GM18505 (cell line): ENCODE results near the gene ATG3.
A peak's percentile ranks its signal among the peaks of the same experiment; 100 is the strongest.
"Not testable (repeated sequence)": the region's sequence is repeated elsewhere in the genome, so short reads cannot be mapped to it uniquely, and the experiment has no call there.

Experiments
- ATAC-seq: cut with Tn5 transposase; IDR thresholded peaks from one replicate; pipeline ENCODE4 v1.9.1; 2021; ENCODE audit not compliant: unreplicated experiment
- POLR2A ChIP-seq: IDR thresholded peaks from 4 replicates; pipeline ENCODE4 v1.6.1; 2011; ENCODE audit warnings: borderline replicate concordance; ENCODE audit not compliant: insufficient read depth, insufficient read length; ENCODE audit errors: extremely low read depth

The ATG3 gene

DNA sequence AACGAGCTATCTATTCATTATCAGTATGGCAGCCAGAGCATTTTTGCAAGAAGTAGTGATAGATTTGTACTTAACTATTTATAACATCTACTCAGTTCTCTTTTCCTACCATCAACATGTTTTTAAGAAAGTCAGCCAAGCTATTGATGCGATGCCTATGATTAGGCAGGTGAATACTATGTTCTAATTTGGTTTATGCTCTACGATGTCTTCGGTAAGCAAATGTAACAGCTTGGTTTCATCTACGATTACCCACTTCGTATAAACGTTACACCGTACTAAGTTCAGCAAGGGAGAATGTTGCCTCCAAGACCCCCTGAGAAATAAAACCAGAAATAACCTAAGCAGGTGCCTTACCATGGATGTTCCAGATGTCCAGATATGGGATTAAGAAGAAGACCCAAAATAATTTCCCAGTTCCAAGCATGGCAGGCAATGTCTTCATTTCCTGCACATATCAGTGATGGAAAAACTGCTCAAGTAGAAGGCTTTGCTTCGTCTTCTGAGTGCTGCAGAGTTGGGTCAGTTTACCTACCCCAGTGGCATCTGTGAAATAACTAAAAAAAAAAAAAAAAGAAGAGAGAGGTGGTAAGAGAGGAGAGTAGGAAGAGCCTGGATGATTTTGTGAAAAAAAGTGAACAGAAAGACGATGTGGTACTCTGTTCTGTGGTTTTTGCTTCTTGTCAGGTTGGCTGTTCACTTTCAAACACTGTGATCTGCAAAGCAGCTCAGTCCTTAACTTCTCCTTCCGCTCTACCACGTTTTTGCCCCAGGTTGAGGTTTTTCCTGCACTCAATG lies 62.6 kb downstream of the ATG3 start, which contains the start of gene BTLA:
BTLA (minus strand) TSS at position 559 of the 798 bp plus-strand sequence; CDS start at position 445, 114 bp downstream.
- peak; percentile 59 for ATAC-seq
- peak; percentile 58 for TF ChIP-seq POLR2A

DNA sequence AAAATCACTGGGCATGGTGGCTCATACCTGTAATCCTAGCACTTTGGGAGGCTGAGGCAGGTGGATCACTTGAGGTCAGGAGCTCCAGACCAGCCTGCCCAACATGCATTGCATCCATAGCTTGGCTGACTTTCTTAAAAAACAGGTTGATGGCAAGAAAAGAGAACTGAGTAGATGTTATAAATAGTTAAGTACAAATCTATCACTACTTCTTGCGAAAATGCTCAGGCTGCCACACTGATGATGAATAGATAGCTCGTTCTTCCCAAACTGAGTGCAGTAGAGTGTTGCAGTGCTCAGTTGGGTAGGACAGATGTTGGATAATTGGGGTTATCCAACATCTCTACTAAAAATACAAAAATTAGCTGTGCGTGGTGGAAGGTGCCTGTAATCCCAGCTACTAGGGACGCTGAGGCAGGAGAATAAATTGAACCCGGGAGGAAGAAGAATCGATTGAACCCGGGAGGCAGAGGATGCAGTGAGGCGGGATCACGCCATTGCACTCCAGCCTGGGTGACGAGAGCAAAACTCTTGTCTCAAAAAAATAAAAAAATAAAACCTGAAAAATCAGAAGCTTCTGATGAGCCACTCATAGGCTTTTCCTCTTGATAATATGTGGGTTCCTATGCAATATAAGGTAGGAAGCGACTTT lies 63.7 kb downstream of the ATG3 start:
- no peak for TF ChIP-seq POLR2A
- no peak for ATAC-seq

DNA sequence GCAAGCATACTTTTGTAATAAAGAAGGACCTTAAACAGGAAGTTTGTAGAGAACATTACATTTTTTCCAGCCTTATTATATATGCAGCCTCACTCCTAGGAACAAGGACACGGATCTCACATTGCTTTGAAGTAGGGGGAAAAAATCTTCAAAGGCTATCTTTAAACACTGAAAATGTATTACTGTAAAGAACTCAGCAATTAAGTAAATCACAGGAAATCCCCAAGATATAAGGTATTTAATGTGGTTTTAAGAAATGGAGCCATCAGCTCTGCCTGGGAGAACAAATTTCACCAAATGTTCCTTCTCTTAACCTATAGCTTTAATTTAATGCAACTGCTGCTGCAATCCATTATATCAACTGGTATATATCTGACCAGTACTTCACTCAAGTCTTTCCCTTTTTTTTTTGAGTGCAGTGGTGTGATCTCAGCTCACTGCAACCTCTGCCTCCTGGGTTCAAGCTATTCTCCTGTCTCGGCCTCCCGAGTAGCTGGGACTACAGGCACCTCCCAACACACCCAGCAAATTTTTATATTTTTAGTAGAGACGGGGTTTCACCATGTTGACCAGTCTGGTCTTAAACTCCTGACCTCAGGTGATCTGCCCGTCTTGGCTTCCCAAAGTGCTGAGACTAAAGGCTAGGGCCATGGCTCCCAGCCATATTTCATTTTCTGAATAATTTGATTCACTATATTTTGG lies 65.2 kb downstream of the ATG3 start:
- TF ChIP-seq POLR2A: peak; percentile 21
- no peak for ATAC-seq

DNA sequence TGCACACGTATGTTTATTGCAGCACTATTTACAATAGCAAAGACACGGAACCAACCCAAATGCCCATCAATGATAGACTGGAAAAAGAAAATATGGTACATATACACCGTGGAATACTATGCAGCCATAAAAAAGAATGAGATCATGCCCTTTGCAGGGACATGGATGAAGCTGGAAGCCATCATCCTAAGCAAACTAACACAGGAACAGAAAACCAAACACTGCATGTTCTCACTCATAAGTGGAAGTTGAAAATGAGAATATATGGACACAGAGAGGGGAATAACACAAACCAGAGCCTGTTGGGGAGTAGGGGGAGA lies 67.4 kb downstream of the ATG3 start:
- not testable (repeated sequence) for ATAC-seq

DNA sequence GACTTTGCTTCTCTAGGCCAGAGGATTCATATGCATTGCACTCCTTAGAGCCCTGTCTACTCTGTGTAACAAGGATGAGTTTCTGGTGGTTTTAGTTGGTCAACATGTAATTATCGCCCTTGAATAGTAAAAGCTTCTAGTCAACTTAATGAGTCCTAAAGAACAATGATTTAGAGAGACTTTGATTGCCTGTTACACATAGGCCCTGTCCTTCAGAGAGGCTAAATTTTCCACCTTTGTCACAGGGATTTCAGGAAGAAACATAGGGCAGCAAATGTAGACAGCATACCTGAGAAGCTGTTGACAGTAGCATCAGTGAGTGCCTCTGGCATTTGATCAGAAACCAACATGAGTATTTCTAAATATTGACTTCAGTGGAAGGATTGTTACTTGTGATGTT lies 69.6 kb downstream of the ATG3 start:
- no peak for TF ChIP-seq POLR2A
- ATAC-seq: no peak

DNA sequence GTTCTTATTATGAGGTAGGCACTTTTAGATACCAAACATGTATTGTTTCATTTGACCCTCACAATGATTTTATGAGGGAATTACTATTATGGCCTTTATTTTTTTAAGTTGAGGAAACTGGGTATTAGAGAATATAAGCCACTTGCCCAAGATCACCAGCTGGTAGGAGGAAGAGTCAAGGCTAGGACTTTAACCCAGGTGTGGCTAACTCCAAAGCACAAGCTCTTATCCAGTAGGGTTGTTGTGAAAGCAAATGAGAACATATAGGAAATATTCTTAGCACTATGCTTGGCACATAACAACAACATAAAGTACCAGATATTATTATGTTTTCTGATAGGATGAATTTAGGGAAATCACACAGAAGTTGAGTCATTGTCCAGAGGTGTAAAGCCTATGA lies 70.4 kb downstream of the ATG3 start:
- ATAC-seq: no peak
- no peak for TF ChIP-seq POLR2A

DNA sequence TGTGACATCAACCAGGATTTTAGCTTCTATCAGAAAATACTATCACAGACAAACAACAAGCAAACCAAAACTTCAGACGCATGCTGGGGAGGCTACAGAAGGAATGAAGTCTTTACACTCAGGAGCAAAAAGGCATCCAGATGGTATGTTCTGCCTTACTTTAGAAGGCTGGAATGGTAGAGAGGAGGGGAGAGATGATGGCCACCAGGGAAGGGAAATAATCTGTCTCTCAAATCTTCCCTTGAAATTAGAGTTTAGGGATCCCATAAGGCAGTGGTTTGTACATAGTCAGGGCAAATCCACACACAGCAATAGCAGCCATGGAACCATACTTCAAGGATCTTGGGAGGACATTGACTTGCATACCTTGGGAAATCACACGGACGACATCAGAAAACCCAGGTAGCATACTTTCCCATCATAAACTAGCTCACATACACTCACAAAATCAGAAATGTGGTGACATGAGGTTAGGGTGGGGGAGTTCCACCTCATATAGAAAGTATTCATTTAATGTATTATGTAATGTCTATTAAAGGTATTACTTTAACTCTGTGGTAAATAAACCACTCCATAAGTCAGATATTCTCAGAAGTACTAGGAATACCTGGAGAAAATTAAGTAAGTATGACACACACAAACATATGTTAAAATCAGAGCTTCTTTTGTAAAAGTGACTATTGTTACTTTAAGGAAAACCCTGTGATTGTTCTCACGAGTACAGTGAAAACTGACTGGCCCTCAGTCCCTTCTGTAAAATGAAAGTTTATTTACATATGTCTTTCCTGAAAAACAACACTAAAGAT lies 71.9 kb downstream of the ATG3 start:
- TF ChIP-seq POLR2A: no peak
- peak; percentile 52 for ATAC-seq

DNA sequence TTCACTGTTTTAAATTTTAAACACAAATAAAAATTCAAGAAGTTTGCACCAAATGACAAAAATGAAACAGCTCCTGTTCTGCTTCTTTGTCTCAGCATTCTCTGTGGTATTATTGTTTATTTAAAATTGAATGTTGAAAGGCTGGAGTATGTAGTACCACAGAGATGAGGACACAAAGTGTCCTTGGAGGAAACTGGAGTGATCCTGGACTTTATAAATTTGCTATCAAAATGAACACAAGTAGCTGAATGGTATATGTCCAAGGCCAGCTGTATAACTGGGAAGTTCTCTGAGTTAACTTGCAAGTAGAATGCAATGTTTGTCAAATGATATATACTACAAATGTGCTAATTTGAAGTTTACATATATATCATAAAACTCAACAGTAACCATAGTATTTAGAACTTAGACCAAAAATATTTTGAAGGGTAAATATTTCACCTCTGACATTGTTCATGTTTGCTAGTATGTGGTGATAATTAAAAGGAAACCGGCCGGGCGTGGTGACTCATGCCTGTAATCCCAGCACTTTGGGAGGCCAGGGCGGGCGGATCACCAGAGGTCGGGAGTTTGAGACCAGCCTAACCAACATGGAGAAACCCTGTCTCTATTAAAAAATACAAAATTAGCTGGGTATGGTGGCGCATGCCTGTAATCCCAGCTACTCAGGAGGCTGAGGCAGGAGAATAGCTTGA lies 74.8 kb downstream of the ATG3 start:
- ATAC-seq: no peak
- TF ChIP-seq POLR2A: no peak

DNA sequence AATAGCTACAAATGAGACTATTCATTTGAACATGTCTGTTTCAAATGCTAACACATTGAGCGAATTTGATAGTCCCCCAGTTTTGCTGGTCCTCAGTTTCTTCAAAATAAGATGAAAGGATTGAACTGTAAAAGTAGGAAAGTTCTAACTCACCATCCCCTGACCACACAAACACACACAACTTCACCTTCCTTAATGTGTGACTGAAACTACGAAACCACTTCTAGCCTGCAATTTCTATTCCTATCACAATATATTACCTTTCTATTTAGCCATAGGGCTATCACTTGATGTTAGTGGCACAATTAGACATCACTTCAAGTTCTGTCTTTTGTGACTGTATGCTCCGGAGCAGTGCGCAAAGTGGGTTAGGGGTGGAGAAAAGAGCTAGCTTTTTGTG lies 77.4 kb downstream of the ATG3 start:
- no peak for ATAC-seq
- no peak for TF ChIP-seq POLR2A

DNA sequence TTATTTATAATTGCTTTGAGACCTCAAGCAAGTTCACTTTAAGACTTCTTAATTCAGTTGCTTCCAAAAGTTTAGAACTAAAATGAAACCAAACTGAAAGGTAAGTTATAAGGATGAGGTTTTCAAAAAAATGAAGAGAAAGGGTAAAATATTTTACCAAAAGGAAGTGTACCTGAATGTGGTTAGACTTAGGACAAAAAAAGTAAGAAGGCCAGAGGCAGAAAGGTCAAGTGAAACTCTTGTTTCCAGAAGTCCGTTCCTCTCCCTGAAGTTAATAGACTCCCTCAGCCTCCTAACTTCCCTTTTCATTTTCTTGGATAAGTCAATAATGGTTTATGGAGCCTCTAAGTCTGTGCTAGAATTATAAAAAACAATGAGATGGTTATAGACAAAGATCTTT lies 79.1 kb downstream of the ATG3 start:
- ATAC-seq: no peak

More for the DNA sequence above, 79.1 kb downstream of the ATG3 start:
- TF ChIP-seq POLR2A: no peak
